GM10266 (cell line): ENCODE data around the gene SNRNP200.
A peak's percentile ranks its signal among the peaks of the same experiment; 100 is the strongest.

Experiments
- DNase-seq: peaks from one replicate; pipeline ENCODE4 v3.0.0; 2012; ENCODE audit errors: extremely low spot score
- CTCF ChIP-seq: IDR thresholded peaks from 2 replicates; pipeline ENCODE4 v1.5.1; 2012; ENCODE audit warnings: mild to moderate bottlenecking, low read depth; ENCODE audit not compliant: control insufficient read depth, insufficient read depth; ENCODE audit errors: missing control alignments

The SNRNP200 gene

GRCh38 chr2:96330407-96330806, 25.1 kb upstream of the SNRNP200 start:
- no peak for DNase-seq
- TF ChIP-seq CTCF: no peak

- no peak for DNase-seq
- TF ChIP-seq CTCF: no peak
Measured at GRCh38 chr2:96329874-96330273, 24.5 kb upstream of the SNRNP200 start.

- no peak for DNase-seq
- no peak for TF ChIP-seq CTCF
Measured at GRCh38 chr2:96329456-96329855, 24.1 kb upstream of the SNRNP200 start.

GRCh38 chr2:96326990-96327820, 21.9 kb upstream of the SNRNP200 start:
- DNase-seq: no peak
- no peak for TF ChIP-seq CTCF

GRCh38 chr2:96326564-96326963, 21.2 kb upstream of the SNRNP200 start:
- TF ChIP-seq CTCF: no peak

GRCh38 chr2:96325884-96326255, 20.5 kb upstream of the SNRNP200 start:
- TF ChIP-seq CTCF: no peak
- peak; percentile 43 for DNase-seq

More at GRCh38 chr2:96326564-96326963, 21.2 kb upstream of the SNRNP200 start:
- no peak for DNase-seq
